ENCODE data around the gene EMP3.

DNA sequence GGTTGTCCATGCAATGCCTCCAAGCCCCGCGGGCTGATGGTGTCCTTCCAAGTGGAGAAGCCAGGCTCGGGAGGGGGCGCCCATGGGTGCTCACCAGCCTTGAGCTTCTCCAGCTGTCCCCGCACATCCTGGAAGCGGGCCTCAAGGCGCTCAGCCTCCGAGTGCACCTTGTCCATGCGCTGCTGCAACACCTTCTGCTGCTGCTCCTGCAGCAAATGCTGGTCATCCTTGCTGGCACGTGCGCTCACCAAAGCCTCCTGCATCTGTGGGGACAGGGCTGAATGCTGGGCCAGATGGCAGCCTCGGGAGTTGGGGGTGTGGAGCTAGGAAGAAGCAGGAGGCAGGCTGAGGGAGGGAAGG is 22.8 kb upstream of the EMP3 start:
- TF ChIP-seq, protein P1, sequence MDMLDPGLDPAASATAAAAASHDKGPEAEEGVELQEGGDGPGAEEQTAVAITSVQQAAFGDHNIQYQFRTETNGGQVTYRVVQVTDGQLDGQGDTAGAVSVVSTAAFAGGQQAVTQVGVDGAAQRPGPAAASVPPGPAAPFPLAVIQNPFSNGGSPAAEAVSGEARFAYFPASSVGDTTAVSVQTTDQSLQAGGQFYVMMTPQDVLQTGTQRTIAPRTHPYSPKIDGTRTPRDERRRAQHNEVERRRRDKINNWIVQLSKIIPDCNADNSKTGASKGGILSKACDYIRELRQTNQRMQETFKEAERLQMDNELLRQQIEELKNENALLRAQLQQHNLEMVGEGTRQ (CRISPR knock-in tag; IDR thresholded peaks at IDR 0.05): no peak
- TF ChIP-seq, protein P2, sequence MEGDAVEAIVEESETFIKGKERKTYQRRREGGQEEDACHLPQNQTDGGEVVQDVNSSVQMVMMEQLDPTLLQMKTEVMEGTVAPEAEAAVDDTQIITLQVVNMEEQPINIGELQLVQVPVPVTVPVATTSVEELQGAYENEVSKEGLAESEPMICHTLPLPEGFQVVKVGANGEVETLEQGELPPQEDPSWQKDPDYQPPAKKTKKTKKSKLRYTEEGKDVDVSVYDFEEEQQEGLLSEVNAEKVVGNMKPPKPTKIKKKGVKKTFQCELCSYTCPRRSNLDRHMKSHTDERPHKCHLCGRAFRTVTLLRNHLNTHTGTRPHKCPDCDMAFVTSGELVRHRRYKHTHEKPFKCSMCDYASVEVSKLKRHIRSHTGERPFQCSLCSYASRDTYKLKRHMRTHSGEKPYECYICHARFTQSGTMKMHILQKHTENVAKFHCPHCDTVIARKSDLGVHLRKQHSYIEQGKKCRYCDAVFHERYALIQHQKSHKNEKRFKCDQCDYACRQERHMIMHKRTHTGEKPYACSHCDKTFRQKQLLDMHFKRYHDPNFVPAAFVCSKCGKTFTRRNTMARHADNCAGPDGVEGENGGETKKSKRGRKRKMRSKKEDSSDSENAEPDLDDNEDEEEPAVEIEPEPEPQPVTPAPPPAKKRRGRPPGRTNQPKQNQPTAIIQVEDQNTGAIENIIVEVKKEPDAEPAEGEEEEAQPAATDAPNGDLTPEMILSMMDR (IDR thresholded peaks at IDR 0.05): no peak
- TF ChIP-seq JAZF1 (CRISPR knock-in tag; IDR thresholded peaks at IDR 0.05) (no peak), NR2C2 (CRISPR knock-in tag; IDR thresholded peaks at IDR 0.05) (no peak), CBFB (CRISPR knock-in tag; IDR thresholded peaks at IDR 0.05; ENCODE audit: low read depth) (no peak)
- TF ChIP-seq, protein P3, sequence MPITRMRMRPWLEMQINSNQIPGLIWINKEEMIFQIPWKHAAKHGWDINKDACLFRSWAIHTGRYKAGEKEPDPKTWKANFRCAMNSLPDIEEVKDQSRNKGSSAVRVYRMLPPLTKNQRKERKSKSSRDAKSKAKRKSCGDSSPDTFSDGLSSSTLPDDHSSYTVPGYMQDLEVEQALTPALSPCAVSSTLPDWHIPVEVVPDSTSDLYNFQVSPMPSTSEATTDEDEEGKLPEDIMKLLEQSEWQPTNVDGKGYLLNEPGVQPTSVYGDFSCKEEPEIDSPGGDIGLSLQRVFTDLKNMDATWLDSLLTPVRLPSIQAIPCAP (CRISPR knock-in tag; IDR thresholded peaks at IDR 0.05): no peak
- TF ChIP-seq, protein P4, sequence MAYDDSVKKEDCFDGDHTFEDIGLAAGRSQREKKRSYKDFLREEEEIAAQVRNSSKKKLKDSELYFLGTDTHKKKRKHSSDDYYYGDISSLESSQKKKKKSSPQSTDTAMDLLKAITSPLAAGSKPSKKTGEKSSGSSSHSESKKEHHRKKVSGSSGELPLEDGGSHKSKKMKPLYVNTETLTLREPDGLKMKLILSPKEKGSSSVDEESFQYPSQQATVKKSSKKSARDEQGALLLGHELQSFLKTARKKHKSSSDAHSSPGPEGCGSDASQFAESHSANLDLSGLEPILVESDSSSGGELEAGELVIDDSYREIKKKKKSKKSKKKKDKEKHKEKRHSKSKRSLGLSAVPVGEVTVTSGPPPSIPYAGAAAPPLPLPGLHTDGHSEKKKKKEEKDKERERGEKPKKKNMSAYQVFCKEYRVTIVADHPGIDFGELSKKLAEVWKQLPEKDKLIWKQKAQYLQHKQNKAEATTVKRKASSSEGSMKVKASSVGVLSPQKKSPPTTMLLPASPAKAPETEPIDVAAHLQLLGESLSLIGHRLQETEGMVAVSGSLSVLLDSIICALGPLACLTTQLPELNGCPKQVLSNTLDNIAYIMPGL (CRISPR knock-in tag; IDR thresholded peaks at IDR 0.05): no peak

Data from WTC11 (cell line).